Measurements from ENCODE around the gene TDRD7.
"Not testable (repeated sequence)": the region's sequence is repeated elsewhere in the genome, so short reads cannot be mapped to it uniquely, and the experiment has no call there.

TDRD7 gene

DNA sequence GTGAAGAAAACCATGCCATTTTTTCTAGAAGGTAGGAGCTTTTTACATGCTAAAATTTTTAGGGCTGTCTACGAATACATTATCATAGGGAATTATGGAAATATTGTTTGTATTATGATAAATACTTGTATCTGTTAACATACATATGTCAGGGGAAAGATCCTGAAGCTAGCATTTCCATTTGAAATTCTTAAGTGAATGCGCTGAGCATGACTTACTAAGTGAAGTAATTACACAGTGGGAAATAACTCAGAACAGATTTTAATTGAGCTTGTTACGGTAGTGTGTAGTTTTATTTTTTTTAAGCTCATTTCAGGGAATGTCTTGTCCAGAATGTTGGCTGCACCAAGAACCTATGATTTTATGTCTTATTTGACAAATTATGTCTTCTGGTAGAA, 19.1 kb downstream of the TDRD7 start:
- DNase-seq: no peak

DNA sequence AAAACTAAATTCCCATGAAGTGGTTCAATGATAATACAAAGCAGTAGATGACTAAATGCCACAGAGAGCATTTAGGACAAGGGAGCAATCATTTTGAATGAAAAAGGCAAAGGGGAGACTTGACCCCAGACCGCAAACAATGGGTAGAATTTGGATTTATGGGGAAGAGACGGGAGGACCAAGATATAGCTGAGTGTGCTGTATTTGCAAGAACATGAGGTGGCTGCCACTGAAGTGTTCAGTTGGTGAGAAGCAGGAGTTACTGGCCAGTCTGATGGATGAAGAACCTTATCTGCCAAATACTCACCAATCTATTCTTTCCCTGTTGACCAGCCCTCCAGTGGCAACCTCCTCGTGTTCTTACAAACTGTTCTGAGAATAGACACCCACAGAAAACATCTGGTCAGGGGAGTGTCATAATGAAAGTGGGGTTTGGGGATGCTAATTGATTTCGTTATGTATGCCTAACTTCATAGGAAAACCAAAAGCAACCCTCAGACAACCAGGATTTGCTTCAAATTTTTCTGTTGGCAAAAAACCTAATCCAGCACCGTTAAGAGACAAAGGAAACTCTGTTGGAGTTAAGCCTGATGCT, 19.8 kb downstream of the TDRD7 start:
- no peak for DNase-seq

DNA sequence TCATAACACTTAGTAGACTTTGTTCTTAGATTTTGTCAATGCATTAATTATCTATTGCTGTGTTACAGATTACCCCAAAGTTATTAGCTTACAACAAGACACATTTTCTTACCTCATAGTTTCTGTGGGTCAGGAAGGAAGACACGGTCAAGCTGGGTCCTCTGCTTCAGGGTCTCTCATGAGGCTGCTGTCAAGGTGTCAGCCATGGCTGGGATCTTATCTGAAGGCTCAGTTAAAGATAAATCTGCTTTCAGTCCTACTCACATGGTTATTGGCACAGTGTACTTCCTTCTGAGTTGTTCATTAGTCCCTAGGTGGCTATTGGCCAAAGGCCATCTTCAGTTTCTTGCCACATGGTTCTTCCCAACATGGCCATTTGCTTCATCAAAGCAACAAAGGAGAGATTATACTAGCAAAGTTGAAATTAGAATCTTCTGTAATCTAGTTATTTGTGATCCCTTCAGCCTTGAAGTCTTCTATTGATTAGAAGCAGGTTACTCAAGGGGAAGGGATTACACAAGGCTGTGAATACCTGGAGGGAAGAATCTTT, 25.2 kb downstream of the TDRD7 start:
- DNase-seq: no peak

DNA sequence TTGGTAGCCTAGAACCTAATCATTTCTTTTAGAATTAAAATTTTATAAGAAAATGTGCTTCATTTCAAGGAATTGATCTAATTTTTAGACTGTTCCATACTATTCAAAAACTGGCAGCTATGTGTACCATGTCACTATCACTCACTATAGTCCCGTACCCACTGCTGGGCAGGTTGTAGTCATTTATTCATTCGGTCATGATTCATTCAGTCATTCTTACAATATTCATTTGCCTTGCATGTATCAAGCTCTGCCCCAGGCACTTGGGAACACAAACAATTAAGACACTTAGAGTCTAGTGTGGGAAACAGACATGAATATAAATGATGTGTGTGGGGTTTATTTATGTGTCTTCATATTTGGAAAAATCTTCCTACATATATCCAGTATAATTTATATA, 26.4 kb downstream of the TDRD7 start:
- no peak for DNase-seq

DNA sequence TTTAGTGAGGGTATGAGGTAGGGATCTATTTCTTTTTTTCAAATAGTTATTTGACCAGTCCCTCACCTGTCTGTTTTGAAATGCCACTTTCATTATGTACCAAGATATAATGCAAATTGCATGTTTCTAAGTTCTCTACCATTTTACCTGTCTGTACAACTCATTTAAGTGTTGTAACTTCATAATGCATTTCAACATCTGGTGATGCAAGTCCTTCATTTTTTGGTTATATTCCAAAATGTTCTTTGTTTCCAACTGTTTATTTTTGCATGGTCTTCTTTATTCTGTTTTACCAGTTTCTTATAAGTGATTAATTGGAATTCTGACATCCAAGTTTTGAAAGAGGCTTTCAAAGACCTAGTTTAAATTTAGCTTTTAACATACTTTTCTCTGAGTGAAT, 26.8 kb downstream of the TDRD7 start:
- no peak for DNase-seq

DNA sequence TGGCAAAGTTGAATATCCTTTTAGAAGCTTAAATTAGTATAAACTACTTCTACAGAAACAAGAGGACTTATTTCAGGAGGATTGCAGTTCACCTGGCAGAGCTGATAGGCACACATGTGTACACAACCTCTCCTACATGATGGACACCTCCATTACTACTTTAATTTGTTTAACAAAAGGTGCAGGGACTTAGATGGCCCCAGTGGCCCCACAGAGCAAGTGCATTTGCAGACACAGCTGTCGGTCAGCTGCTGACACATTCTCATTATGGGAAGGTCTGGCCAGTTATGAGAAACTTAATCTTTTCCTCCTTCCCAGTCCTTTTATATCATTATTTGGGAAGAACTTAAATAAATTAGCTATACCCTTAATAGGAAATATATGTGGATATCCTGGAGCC, 28.3 kb downstream of the TDRD7 start:
- DNase-seq: no peak

DNA sequence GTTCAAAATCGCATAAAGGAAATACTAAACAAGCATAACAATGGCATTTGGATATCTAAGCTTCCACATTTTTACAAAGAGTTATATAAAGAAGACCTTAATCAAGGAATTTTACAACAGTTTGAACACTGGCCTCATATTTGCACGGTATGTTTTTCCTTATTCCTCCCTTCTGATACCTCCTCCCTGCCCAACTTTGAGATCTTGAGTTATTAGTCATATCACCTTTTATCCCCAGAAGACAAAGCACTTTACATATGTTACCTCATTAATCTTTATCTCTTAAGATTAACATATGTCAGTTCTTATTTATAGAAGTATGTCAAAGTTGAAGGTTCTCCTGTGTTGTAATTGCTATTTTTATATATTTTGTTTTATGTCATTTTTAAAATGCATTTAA, 29.8 kb downstream of the TDRD7 start:
- no peak for DNase-seq

DNA sequence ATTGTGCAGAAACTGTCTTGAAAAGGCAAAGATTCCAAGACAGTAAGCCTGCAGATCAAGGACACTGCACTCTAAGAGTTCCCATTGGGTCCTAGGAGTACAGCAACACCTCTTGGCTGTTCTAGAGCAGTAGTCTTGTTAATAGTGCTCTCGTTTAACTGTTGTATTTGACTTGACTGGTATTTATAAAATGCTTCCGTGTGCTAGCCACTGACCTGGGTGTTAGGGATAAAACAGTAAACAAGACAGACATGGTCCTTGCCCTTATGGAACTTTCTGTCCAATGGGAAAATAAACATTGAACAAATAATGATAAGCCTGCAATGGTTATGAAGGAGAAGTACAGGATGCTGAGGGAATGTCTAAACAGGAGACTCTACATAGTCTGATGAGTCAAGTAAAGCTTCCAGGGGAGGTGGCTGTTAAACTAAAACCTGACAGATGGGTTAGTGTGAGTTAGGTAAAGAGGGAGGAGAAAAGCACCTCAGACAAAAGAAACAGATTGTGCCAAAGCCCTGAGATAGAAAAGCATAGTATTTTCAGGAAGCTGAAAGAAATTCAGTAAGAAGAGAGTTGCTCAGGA, 33.3 kb downstream of the TDRD7 start:
- DNase-seq: no peak

DNA sequence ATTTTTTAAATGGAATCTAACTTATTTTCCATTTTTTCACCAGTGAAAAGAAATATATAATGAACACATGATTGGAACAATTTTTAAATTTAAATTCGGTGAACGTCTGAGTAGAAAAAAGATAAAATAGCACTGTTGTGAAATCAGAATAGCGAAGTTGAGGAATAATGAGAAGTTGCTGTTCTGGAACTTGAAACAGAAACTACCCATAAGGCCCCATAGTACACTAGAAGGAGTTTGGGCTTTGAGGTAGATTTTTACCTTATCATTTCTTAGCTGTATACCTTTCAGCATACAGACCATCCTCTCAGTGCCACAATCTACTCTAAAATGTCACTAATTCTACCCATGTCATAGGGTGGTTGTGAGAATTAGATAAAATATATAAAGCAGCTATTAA, 35.1 kb downstream of the TDRD7 start:
- no peak for DNase-seq

DNA sequence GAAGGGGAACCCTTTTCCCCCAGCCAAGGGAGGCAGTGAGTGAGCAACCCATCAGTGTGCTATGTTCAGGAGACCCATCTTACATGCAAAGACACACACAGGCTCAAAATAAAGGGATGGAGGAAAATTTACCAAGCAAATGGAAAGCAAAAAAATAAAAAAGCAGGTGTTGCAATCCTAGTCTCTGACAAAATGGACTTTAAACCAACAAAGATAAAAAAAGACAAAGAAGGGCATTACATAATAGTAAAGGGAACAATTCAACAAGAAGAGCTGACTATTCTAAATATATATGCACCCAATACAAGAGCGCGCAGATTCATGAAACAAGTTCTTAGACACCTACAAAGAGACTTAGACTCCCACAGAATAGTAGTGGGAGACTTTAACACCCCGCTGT, 41.7 kb downstream of the TDRD7 start:
- not testable (repeated sequence) for DNase-seq

DNA sequence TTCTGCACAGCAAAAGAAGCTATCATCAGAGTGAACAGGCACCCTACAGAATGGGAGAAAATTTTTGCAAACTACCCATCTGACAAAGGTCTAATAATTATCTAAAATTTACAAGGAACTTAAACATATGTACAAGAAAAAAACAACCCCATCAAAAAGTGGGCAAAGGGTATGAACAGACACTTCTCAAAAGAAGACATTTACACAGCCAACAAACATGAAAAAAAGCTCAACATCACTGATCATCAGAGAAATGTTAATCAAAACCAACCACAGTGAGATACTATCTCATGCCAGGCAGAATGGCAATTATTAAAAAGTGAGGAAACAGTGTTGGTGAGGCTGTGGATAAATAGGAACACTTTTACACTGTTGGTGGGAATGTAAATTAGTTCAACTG, 44.9 kb downstream of the TDRD7 start:
- DNase-seq: not testable (repeated sequence)

DNA sequence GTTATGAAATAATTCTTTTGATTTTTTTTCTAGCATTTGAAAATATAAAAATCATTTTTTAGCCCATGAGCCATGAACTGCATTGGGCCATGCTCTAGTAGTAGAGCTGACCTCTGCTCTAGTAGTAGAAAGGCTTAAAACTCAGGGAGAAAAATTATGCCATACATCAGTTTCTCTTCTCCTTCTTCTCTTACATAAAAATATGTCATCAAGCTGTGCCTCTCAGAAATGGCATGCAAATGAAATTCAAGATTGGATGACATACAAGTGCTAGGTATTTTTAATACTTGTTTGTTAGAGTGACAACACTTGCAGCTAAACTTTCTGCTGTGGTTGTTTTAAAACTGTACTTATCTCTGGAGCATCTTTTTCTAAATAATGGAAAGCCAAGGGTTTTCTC, 47.4 kb downstream of the TDRD7 start:
- no peak for DNase-seq

DNA sequence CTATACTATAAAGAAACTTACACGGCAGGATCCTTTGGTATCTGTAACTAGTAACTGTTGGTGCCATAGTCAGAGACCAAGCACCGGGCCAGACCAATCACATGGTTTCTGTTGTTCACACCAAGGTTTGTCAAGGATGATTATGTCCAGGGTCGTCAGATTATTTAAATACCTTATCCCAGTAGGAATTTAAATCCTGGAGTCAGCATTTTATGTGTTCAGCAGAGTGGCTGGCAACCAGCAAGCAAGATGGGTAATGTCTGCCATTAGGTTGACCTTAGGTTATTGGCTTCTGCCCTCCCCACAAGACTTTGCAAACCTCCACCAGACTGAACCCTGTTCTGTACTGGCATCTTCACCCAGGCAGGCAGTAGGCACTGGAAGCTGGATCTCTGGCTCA, 50.3 kb downstream of the TDRD7 start:
- no peak for DNase-seq

DNA sequence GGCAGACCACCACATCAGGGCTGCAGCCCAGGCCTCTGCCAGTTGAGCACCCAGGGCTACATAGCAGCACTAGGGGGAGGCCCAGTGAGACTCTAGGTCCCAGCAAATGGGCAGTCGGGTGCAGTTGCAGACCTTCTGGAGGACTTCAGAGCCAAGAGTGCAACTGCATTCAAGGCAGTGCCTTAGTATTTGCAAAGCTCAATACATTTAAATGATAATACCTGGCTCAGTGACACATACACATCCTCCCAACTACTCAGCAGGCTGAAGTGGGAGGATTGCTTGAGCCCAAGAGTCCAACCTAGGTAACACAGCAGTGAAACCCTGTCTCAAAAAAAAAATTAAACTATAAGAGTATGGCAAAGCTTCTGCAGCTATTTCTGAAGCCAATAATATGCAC, 51.0 kb downstream of the TDRD7 start:
- DNase-seq: no peak

DNA sequence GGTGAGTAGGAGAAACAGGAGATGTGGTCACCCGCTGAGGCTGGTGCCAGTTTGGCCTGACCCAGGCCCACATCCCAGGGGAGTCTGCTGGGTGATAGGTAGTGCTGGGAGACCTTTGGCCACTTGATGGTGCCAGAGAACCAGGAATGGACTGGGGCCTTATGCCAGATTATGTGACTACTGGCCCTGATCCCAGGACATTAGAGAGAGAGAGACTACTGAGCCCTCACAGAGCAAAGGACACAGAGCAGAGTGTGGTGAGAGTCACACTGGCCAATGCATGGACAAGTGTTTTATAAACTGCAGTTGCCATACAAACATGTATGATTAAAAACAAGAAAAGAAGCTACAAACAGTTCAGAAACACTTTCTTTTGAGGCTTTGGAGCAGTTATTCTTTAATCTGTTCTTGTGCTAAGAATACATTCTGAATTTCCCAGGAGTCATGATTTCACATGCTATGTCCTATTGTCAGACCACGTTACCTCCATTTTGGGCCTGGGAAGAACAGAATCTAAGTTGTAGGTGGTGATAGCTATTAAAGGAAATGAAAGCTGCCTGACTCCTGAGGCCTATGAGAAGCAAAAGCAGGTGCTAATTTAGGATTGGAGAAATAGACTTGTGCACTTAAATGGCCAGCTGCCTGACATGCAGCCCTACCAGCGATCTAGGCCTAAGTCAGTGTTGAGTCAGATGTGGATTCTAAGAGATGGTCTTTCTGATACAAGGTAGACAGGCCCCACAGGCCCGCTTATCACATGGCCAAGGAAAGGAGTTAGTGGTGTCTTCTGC, 57.0 kb downstream of the TDRD7 start:
- peak; percentile 63 for DNase-seq

DNA sequence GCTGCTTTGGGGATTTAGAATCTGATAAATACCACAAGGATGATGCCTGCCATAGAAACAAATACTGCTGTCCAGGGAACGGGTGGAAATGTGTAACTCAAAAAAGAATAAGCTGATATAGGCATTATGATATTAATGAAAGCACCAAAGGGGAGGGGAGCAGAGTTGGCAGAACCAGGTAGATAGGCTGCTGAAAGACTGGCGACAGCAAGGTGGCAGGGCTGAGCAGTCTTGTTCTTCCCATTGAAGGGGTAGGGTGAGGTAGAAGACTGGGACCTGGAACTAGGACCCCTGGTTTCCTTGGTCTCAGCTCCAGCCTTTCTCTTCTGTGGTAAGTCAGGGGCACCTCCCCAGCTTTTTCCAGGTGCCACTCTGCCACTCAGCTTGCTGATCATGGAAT, 58.2 kb downstream of the TDRD7 start:
- DNase-seq: no peak

DNA sequence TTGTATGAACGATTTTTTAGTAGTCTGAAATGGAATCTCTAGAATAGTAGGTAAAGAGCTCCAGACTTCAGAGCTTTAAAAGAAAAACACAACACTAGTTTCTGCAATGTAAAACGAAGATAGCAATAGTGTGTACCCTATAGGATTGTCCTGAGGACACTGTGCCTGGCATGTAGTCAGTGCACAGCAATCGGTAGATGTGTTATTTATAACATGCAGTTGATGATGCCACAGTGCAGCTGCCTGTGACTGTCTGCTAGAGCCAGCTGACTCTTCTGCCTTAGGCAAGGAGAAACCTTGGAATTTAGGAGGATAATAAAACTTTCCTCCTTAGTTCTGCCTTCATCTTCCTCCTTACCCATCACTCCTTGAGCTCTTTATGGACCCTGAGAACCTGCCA, 61.8 kb downstream of the TDRD7 start:
- no peak for DNase-seq

DNA sequence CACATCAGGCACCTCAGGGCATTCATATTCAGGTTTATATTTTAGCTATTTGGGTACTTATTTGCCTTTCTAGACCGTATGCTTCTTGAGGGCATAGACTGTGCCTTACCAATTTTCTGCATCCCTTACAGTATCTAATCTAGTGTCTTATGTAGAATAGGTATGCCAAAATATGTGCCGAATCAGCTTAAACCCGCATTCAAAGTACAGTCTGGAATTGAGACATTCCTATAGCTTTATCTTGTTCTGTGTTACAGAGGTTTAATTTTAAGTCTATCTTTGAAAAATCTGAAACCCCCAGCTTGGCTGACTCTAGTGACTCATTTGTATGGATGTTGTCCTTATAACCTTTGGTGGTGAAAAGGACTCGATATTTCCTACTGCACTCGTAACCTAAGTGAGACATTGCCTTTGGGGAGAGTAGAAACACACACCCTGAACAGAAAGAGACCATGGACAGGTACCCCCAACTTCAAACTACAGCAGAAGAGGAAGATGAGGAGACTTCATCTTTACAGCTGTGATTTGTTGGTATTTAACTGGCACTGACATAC, 62.6 kb downstream of the TDRD7 start:
- no peak for DNase-seq

DNA sequence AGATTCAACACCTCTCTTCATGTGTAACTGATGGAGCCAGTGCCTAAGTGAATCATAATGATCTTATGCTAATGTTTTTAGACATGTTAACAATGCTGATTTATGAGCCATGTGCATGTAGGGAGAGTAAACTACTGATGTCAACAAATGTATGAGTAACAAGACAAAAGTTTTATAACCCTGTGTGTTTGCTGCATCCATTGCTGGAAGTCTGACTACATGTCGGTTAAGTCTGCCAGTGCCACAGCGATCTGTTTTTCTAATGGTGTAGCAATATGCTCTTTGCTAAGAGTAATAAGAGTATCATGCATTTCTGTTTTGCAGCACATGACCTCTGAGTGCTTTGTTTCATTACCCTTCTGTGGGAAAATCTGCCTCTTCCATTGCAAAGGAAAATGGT, 63.2 kb downstream of the TDRD7 start:
- no peak for DNase-seq

DNA sequence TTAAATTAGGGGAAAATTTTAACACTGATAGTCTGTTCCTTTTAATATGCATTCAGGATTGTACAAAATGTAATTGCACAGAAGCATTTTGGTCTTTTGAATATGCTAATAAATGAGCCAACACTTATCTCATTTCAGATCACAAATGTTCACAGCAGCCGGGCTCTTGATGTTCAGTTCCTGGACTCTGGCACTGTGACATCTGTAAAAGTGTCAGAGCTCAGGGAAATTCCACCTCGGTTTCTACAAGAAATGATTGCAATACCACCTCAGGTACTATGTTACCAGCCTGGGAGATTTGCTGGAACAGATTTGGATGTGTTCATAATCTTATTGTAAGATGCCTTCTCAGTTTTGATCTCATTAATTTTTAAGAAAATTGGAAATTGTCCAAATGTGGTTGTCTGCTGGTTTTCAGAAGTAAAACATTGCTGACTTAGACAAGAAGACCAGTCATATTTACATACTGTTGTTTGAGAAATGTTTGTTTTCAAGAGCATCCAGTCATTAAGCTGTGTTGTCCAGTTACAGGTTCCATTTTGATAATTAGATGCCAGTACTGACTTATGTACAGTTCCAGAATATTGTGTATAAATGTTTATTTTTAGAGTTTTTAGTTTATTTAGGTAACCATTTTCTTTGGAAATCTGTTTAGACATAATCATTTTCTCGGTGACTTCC, 66.5 kb downstream of the TDRD7 start:
- DNase-seq: no peak

DNA sequence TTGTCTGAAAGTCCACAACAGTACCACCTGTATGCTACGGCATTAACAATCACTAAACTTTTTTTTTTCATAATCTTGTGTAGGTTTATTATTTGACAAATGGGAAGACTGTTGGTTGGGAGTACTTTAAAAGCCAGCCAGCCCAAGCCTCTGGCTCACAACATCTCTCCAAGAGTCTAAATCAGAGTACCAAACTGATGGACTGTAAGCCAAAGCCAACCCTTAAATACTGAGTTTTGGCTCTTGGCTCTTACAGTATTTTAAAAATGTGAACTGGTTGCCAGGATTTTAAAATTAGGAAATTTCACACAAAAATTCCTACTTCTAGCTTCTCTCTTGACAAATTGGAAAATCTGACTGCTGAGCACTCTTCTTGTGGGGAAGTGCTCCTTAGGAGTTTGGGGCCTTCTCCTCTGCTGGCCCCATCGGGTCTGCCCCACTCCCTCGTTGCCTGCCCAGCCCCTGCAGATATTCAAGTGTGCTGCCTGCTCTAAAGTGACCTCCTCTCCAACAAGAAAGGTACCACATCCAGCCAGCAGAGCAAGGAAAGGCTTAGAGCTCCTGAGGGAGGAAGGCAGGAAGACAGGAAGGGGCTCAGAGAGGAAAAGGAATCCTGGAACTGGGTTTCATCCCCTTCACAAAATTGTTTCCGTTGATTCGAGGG, 67.7 kb downstream of the TDRD7 start:
- DNase-seq: no peak

DNA sequence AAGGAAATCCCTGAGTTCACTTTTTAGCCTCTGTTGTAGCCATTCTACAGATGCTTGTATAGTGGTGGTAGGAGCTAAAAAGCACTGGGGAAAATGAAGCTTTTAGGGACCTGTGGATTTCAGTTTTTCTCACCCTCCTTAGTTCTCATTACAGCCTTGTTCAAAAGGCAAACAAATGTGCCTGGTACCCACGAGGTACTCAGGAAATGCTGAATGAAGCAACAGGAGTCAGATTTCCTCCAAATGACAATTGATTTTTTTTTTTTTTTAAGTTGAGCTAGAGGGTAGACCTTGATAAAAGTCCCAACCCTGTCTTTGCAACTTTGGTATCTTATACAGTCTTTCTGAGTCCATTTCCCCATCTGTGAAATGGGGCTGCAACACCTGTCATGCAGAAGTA, 68.3 kb downstream of the TDRD7 start:
- DNase-seq: no peak

DNA sequence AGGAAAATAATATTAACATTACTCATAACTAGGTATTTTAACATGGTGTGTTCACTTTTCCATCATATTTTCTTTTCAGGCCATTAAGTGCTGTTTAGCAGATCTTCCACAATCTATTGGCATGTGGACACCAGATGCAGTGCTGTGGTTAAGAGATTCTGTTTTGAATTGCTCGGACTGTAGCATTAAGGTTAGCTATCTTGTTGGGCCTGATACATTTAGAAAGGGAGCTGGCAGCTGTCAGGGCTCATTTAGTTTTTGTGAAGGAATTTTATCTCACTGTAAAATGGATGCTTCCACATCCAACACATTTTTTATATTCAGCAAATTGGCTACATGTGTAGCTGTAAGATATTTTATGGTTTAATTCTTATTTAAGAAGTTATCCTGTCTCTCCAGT, 68.9 kb downstream of the TDRD7 start:
- DNase-seq: no peak
